Endothelial cell of umbilical vein (primary cell): ENCODE data around the gene CNN2. TPM values are rescaled to one million over a fixed set of nuclear protein-coding genes. Genes with fewer than 3 reads are reported as not detected.
A peak's percentile ranks its signal among the peaks of the same experiment; 100 is the strongest.

ENCODE experiments used
- BruUV-seq: library from RNA; stranded (reverse); fragments of 400-500 nt; replicated peaks from 2 replicates; lab custom pipeline; 2021; lab: Mats Ljungman, UMichigan
- CTCF ChIA-PET: fragments of 300-600, 350-600 bp; sonication (Branson Sonifier 250); formaldehyde crosslinking; loops from one replicate; lab custom pipeline; 2021; ENCODE audit warnings: antibody characterized with exemption, inconsistent platforms; lab: Charles Lee
- POLR2A ChIA-PET: fragments of 300-600, 350-600 bp; sonication (Branson Sonifier 250); formaldehyde crosslinking; loops from one replicate; lab custom pipeline; 2021; ENCODE audit warnings: antibody characterized with exemption, inconsistent platforms; lab: Charles Lee
- DNase-seq: peaks from one replicate; pipeline ENCODE4 v3.0.0-alpha.2; 2011; ENCODE audit warnings: low read depth, low spot score
- FAIRE-seq: peaks from 2 replicates; lab custom pipeline; 2011; peaks lifted over from hg19 to GRCh38; lab: Jason Lieb, UNC
- H2AFZ ChIP-seq: 2 replicates; pipeline ENCODE4 v1.6.0; 2012; ENCODE audit warnings: low read depth, low read length, control low read depth, inconsistent platforms
- H3K27ac ChIP-seq: 2 replicates; pipeline ENCODE4 v1.5.1; 2011; ENCODE audit warnings: low read depth, mild to moderate bottlenecking, control low read depth, low read length, moderate library complexity; ENCODE audit not compliant: insufficient read depth
- H3K27me3 ChIP-seq, 2 experiments: 2 replicates each; pipeline versions ENCODE4 v1.6.0 to v1.6.1; 2011; ENCODE audit warnings: low read length in 2 of 2, mixed read lengths in 1 of 2; ENCODE audit not compliant: control insufficient read depth in 2 of 2, insufficient read depth in 2 of 2
- H3K36me3 ChIP-seq, 2 experiments: 2 replicates in 1 of 2; 3 replicates in 1 of 2; pipeline ENCODE4 v1.5.1; 2011; ENCODE audit warnings: low read length in 2 of 2, mild to moderate bottlenecking in 1 of 2, moderate library complexity in 1 of 2; ENCODE audit not compliant: control insufficient read depth in 2 of 2, insufficient read depth in 2 of 2; ENCODE audit errors: extremely low read depth in 1 of 2
- H3K4me1 ChIP-seq: 3 replicates; pipeline ENCODE4 v1.5.1; 2011; ENCODE audit warnings: mild to moderate bottlenecking, low read length; ENCODE audit not compliant: control insufficient read depth, insufficient read depth; ENCODE audit errors: extremely low read depth
- H3K4me2 ChIP-seq: 2 replicates; pipeline ENCODE4 v1.6.1; 2011; ENCODE audit warnings: low read length, control low read depth, mixed read lengths; ENCODE audit not compliant: insufficient read depth
- H3K4me3 ChIP-seq, 3 experiments: fragments of 200-600 bp in 1 of 3; sonication (generic), shearing (Covaris generic) in 1 of 3; replicated peaks in 1 of 3; 2 replicates each; pipeline ENCODE4 v1.5.1; 2011 to 2016; ENCODE audit warnings: control low read depth in 3 of 3, low read length in 3 of 3, mild to moderate bottlenecking in 2 of 3, inconsistent platforms in 1 of 3, low read depth in 1 of 3, moderate library complexity in 1 of 3; ENCODE audit not compliant: insufficient read depth in 1 of 3
- H3K79me2 ChIP-seq: 2 replicates; pipeline ENCODE4 v1.6.0; 2012; ENCODE audit warnings: low read length, inconsistent platforms; ENCODE audit not compliant: control insufficient read depth, insufficient read depth
- H3K9ac ChIP-seq: replicated peaks from 2 replicates; pipeline ENCODE3; 2011; ENCODE audit warnings: low read length, control low read depth; ENCODE audit not compliant: insufficient read depth; ENCODE audit errors: extremely low read depth
- H3K9me1 ChIP-seq: replicated peaks from 3 replicates; pipeline ENCODE4 v1.6.0; 2011; ENCODE audit warnings: mild to moderate bottlenecking, low read length; ENCODE audit not compliant: control insufficient read depth, insufficient read depth; ENCODE audit errors: extremely low read depth
- H3K9me3 ChIP-seq: replicated peaks from 2 replicates; pipeline ENCODE4 v1.5.1; 2012; ENCODE audit warnings: low read length, inconsistent platforms; ENCODE audit not compliant: control insufficient read depth, insufficient read depth
- H4K20me1 ChIP-seq: replicated peaks from 2 replicates; pipeline ENCODE3; 2011; ENCODE audit warnings: mild to moderate bottlenecking, low read length; ENCODE audit not compliant: control insufficient read depth, insufficient read depth; ENCODE audit errors: extremely low read depth
- EZH2 ChIP-seq: IDR thresholded peaks from 2 replicates; pipeline ENCODE4 v1.6.1; 2012; ENCODE audit warnings: borderline replicate concordance, low read depth, mild to moderate bottlenecking, moderate library complexity, low read length, inconsistent platforms; ENCODE audit not compliant: severe bottlenecking
- FOS ChIP-seq: IDR thresholded peaks from 2 replicates; pipeline ENCODE4 v1.6.1; 2011; ENCODE audit warnings: mild to moderate bottlenecking, low read length, moderate library complexity, borderline replicate concordance; ENCODE audit not compliant: insufficient read depth
- GATA2 ChIP-seq: IDR thresholded peaks from 2 replicates; pipeline ENCODE4 v1.7.0; 2011; ENCODE audit warnings: low read depth, mild to moderate bottlenecking, moderate library complexity, mixed read lengths, low read length; ENCODE audit not compliant: insufficient read length, insufficient read depth
- JUN ChIP-seq: IDR thresholded peaks from 2 replicates; pipeline ENCODE4 v1.6.1; 2011; ENCODE audit warnings: borderline replicate concordance, low read depth; ENCODE audit not compliant: insufficient read length, insufficient read depth
- MYC ChIP-seq: IDR thresholded peaks from one replicate; pipeline ENCODE4 v1.6.1; 2011; ENCODE audit warnings: mild to moderate bottlenecking, low read depth, low read length
- POLR2A ChIP-seq: IDR thresholded peaks from 2 replicates; pipeline ENCODE4 v1.6.1; 2012; ENCODE audit warnings: low read depth, mild to moderate bottlenecking, control low read depth, low read length
- POLR2AphosphoS5 ChIP-seq: IDR thresholded peaks from 2 replicates; pipeline ENCODE4 v1.6.1; 2012; ENCODE audit warnings: low read depth, mild to moderate bottlenecking, control low read depth, low read length, moderate library complexity; ENCODE audit not compliant: insufficient read depth
- dilution Hi-C: fragments of 300-500 bp; cut with MboI; formaldehyde crosslinking; loops from one replicate; pipeline ENCODE4 v1.15.0; 2019; ENCODE audit warnings: low sequenced_read_pairs; ENCODE audit not compliant: extremely low pct_ligation_motif_present
- intact Hi-C: fragments of 100-400 bp; cut with micrococcal nuclease; formaldehyde crosslinking; loops from one replicate; pipeline ENCODE4 v1.10.0; 2022
- polyA plus RNA-seq, 4 experiments: library from polyadenylated mRNA; depleted of rRNA in 3 of 4; stranded (reverse) in 3 of 4; unstranded in 1 of 4; fragments of >200 nt; gene quantifications; 2 replicates each; pipeline versions ENCODE4 v1.2.1 to v1.2.3, GENCODE V29; 2011 to 2012; ENCODE audit warnings: missing spikeins in 1 of 4
- total RNA-seq: library from RNA; stranded (reverse); gene quantifications from 2 replicates; pipeline ENCODE4 v1.2.3, GENCODE V29; 2021
- TF ChIP-seq, protein P1 (sequence below), 2 donors: IDR thresholded peaks; 1 replicate in 1 of 2; 2 replicates in 1 of 2; pipeline ENCODE4 v1.5.1; 2011; ENCODE audit warnings: low read length in 2 of 2, mild to moderate bottlenecking in 2 of 2, moderate library complexity in 2 of 2, control low read depth in 1 of 2, inconsistent platforms in 1 of 2, low read depth in 1 of 2; ENCODE audit not compliant: insufficient read depth in 1 of 2; ENCODE audit errors: extremely low read depth in 1 of 2

CNN2 gene
- total and polyA plus RNA-seq, 2 donors (not counting 3 experiments of a cell fraction or from before 2014, with no cell fraction given) = 207 to 286 TPM

GRCh38 chr19:1069009-1069779 is 42.8 kb downstream of the CNN2 start:
- CTCF ChIA-PET = no interaction called here
- POLR2A ChIA-PET = no interaction called here
- DNase-seq (peak; percentile 29), FAIRE-seq (peak; percentile 82)
- no peaks in the 10 kb centered on the region for H3K9me1 ChIP-seq
- no peaks in the 10 kb centered on the region for H4K20me1 ChIP-seq
- dilution Hi-C loops (no loop called here), intact Hi-C loops (no loop called here)
- no TSS peak for BruUV-seq
- no peaks in the 10 kb centered on the region for H3K36me3 ChIP-seq
- no peak overlapping the region for H2AFZ ChIP-seq
- no peak overlapping the region for H3K9ac ChIP-seq
- H3K79me2 ChIP-seq = no peaks in the 10 kb centered on the region
- H3K4me2 ChIP-seq = no peak overlapping the region
- H3K27ac ChIP-seq = no peak overlapping the region
- no peaks in the 10 kb centered on the region for H3K27me3 ChIP-seq
- peaks cover 35% of the 10 kb centered on the region for H3K4me1 ChIP-seq
- TF ChIP-seq FOS (no peak), EZH2 (no peak), GATA2 (no peak), POLR2AphosphoS5 (no peak), MYC (no peak), JUN (no peak), POLR2A (no peak)
- H3K9me3 ChIP-seq = no peaks in the 10 kb centered on the region
- no peak overlapping the region for H3K4me3 ChIP-seq

GRCh38 chr19:1070576-1070930 is 44.1 kb downstream of the CNN2 start:
- POLR2A ChIA-PET = no interaction called here
- Histone ChIP-seq H3K79me2 (no peaks in the 10 kb centered on the region), H2AFZ (peak overlapping the region; percentile 62), H3K4me1 (peaks cover 29% of the 10 kb centered on the region), H3K9ac (no peak overlapping the region), H3K9me3 (no peaks in the 10 kb centered on the region), H3K27ac (no peak overlapping the region), H3K9me1 (no peaks in the 10 kb centered on the region), H3K4me3 (no peak overlapping the region), H3K4me2 (peak overlapping the region; percentile 32), H3K36me3 (no peaks in the 10 kb centered on the region), H3K27me3 (no peaks in the 10 kb centered on the region), H4K20me1 (no peaks in the 10 kb centered on the region)
- no TSS peak for BruUV-seq
- CTCF ChIA-PET = interaction anchor here (0.6 to 2.0 kb wide), 9 partner anchors 11 to 174 kb away, joined by 3 to 14 read pairs (median 3); partner anchors contain the start of genes ATP5F1D and GPX4
- DNase-seq (no peak), FAIRE-seq (peak; percentile 24)
- dilution Hi-C loops (no loop called here), intact Hi-C loops (no loop called here)
- TF ChIP-seq, protein P1, sequence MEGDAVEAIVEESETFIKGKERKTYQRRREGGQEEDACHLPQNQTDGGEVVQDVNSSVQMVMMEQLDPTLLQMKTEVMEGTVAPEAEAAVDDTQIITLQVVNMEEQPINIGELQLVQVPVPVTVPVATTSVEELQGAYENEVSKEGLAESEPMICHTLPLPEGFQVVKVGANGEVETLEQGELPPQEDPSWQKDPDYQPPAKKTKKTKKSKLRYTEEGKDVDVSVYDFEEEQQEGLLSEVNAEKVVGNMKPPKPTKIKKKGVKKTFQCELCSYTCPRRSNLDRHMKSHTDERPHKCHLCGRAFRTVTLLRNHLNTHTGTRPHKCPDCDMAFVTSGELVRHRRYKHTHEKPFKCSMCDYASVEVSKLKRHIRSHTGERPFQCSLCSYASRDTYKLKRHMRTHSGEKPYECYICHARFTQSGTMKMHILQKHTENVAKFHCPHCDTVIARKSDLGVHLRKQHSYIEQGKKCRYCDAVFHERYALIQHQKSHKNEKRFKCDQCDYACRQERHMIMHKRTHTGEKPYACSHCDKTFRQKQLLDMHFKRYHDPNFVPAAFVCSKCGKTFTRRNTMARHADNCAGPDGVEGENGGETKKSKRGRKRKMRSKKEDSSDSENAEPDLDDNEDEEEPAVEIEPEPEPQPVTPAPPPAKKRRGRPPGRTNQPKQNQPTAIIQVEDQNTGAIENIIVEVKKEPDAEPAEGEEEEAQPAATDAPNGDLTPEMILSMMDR (IDR thresholded peaks at IDR 0.05; ENCODE audit: extremely low read depth in 1 of 2, insufficient read depth in 1 of 2, low read depth in 1 of 2, low read length in 2 of 2) = peak in 1 of 2 donors; percentile 46
- TF ChIP-seq GATA2 = no peak
